AG20443 (cell line): ENCODE measurements around the gene MYO1H.
"Not testable (repeated sequence)": the region's sequence is repeated elsewhere in the genome, so short reads cannot be mapped to it uniquely, and the experiment has no call there.

Source experiments
- DNase-seq: peaks from one replicate; pipeline ENCODE4 v3.0.0; 2012; ENCODE audit warnings: low spot score, mixed read lengths

The MYO1H gene

DNA sequence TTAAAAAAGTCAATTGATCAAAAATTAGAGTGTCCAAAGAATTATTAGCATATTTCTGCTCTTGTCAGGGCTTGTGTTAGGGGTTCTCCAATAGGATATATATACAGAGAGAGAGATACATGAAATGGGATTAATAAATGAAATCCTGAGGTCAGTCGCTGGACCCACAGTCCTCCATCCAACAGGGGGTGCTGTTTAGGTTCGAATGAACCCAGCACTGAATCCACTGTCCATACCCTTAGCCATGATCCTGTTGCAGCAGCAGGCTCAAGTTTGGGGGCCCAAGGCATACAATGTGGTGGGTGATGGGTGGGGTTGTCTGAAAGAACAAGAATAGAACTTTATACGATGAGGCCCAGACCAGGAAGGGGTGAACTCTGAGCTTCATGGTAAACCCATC lies 780 bp upstream of the MYO1H start:
- no peak for DNase-seq

DNA sequence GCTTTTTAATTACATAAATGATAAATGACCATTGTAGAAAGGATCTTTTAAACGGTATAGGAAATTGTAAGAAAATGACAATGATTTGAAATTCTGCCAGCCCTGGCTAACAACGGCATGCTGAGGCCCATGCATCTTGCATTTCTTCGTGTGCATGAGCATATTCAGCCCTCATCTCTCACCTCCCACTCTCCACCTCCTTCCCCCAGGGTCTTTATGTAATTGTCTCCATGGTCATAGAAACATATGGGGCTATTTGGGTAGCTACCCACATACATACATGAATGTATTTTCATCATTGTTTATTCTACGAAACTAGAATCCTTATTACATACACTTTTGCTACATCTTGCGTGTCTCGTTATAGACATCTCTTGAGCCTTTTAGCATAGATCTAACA lies 4.5 kb downstream of the MYO1H start:
- no peak for DNase-seq

DNA sequence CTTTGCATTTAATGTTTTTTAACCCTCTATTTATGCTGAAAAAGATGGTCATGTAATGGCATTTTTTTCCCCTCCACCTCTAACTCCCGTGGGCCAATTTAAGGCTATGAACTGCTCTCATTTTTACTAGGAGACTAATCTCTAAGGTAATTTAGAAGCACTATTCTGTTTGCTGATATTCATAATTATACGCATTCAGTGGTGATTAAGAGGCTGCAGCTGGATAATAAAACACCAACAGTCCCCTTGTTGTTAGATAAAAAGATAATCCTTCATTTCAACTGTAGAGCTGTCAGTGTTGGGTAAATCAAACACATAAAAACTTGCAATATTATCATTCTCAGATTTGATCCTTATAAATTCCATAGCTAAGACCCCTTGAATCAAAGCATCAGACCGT lies 8.9 kb downstream of the MYO1H start:
- DNase-seq = no peak

DNA sequence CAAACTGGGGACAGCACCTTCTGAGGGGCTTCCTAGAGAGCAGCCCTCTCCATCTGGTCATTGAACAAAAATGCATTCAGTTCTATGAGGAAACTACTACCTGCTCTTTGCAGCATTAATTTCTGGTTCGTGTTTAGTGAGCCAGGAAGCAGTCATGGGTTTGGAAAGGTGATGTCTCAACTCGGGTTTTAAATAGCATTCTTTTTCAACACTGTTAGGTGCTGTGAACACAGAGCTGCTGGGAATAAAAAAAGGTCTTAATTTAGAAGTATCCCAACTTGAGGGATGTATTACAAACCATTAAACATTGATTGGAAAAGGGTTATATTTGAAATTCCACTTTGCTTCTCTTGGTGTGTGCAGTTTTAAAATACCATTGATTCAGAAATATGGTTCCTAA lies 9.3 kb downstream of the MYO1H start:
- DNase-seq = no peak

DNA sequence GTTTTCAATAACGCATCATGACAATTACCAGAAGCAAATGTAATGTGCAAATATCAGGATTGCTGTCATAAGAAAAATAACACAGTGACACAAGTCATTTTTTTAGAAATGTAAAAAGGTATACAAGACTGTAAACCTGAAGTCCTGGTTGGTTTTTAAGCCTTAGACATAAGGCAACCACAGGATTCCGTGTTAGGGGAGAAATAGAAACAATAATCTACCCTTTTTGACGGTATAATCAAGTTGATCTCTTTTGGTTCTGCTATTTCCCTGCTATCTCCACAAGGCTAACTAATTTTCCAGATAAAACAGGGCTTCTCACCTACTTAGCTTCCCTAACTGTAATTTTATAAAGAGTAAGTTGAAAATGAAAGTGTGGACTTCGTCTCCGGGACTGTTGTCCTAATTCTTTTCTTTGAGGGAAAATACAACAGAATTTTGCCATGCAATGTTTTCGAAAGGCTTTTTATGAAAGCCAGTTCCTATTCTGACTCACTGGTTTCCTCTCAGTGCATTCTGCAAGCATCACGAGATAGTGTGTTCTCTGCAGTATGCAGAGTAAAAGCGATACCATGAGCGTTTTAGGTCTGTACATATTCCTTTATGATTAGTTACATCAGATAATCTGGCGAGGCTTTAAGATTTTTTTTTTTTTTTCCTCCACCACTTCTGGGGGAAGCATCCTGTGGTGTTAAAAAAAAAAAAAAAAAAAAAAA lies 10.6 kb downstream of the MYO1H start:
- DNase-seq = peak; percentile 21

DNA sequence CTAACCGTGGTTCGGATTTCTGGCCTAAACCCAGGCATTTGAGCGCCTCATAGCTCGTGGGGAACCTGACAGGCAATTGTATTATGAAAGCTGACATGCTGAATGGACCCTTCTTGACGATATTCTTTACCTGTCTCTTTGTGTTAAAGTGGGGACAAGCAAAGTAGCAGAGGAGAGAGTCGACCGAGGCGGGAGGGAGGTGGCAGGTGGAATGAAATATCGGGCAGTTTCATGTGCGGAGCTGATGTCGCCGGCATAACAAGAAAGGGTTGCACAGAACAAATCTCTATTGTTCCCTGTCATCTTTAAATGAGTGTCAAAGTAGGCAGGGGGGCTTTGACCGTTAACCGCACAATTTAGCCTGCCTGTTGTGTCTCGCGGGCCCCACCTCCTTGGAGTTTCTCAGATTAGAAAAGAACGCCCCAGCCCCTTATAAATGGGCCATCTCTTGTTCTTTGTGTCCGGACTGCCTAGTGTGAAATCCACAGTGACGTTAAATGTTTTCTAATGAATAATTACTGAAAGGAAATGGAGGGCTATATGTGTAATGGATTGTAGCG lies 11.5 kb downstream of the MYO1H start:
- no peak for DNase-seq

DNA sequence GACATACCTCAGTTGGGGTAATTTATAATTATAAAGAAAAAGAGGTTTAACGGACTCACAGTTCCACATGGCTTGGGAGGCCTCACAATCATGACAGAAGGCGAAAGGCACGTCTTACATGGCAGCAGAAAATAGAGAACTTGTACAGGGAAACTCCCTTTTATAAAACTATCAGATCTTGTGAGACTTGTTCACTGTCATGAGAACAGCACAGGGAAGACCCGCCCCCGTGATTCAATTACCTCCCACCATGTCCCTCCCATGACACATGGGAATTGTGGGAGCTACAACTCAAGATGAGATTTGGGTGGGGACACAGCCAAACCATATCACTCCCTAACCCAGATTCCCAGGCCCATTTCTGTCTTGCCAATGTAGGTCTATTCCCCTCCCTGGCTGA lies 22.1 kb downstream of the MYO1H start:
- DNase-seq = no peak

DNA sequence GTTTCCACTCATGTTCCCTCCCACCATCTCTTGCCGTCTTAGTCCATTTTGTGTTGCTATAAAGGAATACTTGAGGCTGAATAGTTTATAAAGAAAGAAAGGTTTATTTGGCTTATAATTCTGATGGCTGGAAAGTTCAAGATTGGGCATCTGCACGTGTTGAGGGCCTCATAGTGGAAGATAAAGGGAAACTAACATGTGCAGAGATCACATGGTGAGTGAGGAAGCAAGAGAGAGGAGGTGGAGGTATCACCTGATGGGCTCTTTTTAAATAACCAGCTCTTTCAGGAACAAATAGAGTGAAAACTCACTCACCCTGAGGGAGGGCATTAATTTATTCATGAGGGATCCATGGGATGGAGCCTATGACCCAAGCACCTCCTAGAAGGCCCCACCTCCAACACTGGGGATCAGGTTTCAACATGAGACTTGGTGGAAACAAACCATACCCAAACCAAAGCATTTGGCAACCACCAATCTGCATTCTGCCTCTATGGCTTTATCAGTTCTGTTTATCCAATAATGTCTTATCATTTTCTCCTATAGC lies 29.5 kb downstream of the MYO1H start:
- DNase-seq = no peak

DNA sequence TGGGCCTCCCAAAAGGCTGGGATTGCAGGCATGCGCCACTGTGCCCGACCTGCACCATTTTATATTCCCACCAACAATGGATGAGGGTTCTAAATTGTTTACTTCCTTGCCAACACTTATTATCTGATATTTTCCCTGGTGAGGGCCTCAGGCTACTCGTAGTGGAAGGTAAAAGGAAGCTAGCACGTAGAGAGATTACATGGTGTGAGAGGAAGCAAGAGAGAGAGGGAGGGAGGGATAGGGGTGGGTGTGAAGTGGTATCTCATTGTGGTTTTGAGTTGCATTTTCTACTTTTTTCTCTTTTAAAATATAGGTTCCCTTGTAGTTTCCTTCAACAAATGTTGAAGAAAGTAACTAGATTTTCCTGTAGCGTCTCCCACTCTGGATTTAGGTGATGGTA lies 30.9 kb downstream of the MYO1H start:
- DNase-seq = no peak

DNA sequence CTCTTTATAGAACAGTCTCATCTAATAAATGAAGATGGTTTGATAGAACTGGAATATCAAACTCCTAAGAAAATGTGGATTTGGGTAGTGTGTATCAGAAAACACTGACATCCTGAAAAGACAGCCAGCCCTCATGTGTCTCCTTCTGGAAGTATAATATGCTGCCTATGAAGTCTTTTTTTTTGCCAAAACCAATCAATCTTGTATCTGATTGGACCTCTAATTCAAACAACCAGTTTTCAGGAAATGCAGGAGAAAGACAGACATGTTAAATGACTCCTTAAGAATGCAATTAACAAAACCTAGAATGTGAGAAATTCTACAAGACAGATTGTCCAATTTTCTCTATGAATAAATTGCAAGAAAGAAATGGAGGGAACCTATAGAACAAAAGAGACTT lies 34.3 kb downstream of the MYO1H start:
- no peak for DNase-seq

DNA sequence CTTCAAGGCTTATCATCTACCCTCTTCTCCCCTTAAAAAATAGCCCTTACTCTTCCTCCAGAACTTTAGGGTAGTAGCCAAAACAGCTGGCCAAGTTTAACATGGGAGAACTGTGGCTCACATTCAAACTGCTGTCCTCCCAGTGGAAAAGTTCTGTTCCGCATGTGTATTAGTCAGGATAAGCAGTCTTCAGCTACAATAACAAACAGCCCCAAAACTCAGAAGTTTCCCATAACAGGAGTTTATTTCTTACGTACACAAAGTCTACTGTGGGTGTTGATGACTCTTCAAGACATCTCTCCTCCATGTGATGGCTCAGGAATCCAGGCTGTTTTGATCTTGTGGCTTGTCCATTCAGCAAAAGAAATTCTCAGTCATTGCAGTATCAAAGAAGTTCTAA lies 35.5 kb downstream of the MYO1H start:
- no peak for DNase-seq

DNA sequence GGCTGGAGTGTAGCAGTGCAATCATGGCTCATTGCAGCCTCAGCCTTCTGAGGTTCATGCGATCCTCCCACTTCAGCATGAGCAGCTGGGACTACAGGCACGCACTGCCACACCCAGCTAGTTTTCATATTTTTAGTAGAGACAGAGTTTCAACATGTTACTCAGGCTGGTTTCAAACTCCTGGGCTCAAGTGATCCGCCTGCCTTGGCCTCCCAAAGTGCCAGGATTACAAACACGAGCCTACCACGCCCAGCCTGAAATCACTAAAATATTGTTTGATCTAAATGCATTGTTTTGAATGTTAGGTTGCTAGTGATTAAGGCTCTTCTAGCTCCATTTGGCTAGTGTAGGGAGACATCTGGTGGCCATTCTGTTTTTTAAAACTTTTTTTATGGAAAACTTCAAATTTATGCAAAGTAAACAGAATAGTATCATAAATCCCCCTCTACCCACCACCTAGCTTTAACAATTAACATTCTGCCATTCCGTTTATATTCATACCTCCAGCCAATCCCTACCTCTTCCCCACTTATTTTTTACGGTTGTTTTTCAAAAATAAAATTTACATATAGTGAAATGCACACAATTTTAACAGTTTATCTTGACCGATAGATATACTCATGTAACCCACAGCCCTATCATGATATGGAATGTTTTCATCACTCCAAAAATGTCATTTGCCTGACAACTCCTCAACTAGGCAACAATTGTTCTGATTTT lies 37.8 kb downstream of the MYO1H start:
- DNase-seq = peak; percentile 67

DNA sequence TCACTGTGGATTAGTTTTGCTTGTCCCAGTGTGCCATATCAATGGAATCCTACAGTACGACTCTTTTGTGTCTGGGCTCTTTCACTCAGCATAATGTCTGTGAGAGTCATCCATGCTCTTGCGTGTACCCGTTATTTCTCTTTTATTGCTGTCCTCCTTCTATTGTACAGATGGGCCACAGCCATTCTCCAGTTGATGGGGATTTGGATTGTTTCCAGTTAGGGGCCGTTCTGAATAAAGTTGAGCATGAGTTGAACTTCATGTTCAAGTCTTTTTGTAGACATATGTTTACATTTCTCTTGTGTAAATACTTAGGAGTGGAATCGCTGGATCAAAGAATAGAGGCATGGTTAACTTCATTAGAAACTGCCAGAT lies 38.3 kb downstream of the MYO1H start:
- no peak for DNase-seq

DNA sequence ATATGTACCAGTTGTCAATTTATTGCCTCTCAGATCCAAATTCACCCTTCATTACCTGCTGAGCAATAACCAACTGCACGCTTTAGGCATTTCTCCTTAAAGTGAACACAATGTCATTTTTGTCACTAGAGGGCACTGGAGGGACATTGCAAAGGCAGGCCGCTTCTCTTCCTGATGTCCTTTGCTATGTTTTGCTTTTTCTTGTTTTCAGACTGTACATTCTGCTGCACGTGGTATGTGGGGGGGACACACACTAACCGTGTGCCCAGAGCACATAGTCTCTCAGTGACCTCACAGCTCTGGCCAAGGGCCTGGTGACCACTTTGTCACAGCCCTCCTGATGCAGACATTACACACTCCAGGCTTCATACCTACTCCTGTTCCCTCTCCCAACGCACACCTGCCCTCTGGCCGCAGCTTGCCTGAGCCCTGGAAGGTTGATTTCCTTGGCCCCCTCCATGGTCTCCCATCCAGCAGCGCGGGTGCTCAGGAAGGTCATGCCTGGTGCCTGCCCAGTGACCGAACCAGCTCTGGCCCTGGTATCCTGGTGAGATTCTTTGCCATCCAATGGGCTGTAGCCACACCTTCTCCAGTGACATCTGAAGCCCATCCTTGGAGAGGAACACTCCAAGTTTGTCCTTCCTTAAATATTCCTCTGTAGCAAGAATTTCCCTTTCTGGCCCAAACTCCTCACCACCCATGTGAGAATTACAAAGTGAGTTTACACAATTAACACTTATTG lies 39.9 kb downstream of the MYO1H start:
- DNase-seq = peak; percentile 25

DNA sequence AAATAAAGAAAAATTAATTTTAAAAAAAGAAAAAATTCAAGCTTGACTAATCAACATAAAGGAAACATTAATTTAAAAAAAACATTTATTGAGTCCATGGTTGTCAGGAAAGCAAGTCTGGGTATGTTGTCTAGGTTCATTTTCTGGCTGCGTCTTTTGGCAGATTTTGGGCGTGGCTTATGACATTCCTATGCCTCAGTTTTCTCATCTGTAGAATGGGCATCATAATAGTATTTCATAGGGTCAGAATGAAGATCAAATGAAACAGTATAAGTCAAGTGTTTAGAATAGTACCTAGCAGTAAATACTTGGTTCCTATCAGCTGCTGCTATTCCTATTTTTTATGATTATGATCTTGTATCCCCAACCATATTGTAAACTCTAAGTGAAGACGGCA lies 40.5 kb downstream of the MYO1H start:
- DNase-seq = no peak

DNA sequence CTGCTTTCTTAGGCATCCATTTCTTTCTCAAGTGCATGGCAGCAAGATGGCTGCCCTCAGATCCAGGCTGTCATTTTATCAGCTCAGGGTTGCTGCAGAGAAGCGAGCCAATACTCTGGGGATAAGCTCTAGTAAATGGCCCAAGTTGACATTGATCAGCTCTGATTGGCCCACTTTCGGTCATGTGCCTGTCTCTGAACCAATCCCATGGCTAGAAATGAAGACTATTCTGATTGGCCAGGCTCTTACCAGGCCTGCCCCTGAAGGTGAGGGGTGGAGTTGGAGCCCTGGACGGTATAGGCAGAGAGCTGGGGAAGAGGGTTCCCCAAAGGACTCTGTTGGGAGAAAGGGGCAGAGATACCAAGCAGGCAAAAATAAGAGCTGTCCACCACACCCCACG lies 41.4 kb downstream of the MYO1H start:
- no peak for DNase-seq

DNA sequence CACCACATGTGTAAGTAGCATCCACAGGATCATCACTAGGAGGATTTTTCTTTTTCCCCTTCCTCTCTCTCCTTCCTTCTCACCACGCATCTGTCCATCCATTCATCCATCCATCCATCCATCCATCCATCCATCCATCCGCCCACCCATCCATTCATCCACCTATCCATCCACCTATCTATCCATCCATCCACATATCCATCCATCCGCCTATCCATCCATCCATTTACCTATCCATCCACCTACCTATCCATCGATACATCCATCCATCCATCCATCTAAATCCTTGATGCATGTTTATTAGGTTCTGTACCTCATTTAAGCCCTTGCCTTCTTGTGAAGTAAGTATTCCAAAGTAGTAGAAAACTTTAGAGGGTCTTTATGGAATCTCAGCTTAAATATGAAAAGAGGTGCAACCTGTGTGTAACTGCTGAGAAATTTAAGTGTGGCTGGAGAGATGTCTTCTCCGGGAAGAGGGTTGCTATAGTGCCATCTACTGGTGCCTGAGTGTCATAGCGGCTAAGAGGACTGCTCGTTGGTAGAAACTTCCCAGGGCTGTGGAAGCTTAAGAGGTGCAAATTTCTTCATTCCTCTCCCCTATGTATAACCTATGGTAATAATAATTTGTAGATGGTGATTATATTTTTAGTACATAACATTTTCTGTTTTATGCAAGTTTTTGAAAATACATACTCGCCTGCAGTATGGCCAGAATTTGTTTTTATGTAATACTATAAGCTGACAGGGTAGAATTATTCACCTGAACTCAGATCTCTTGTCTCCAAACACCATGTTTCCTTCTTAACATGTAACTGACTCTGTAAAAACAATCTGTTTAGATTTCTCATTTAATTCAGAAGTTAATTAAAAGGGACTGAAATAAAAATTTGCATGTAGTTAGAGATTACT lies 46.0 kb downstream of the MYO1H start:
- peak; percentile 88 for DNase-seq

DNA sequence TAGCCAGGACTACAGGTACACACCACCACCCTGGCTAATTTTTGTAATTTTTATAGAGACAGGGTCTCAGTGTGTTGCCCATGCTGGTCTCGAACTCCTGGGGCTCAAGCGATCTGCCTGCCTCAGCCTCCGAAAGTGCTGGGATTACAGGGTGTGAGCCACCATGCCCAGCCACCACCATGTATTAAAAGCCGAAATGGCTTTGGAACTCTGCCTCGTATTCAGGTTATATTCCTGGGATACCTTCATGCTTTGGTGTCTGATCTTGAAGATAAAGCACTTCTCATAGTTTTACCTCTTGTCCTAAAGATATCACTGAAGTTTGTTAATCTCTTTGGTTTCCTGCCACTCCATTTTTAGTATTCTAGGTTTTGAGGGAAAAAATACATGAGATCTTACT lies 47.2 kb downstream of the MYO1H start:
- DNase-seq = no peak

DNA sequence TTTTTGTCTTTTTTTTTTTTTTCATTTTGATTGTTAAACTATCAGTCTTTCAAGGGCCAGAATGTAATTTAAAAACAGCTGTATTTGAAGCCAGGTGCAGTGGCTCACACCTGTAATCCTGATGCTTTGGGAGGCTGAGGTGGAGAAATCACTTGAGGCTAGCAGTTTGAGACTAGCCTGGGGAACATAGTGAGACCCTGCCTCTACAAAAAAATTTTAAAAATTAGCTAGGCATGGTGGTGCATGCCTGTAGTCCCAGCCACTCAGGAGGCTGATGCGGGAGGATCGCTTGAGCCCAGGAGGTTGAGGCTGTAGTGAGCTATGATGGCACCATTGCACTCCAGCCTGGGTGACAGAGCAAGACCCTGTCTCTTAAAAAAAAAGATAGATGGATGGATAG lies 57.1 kb downstream of the MYO1H start:
- not testable (repeated sequence) for DNase-seq

DNA sequence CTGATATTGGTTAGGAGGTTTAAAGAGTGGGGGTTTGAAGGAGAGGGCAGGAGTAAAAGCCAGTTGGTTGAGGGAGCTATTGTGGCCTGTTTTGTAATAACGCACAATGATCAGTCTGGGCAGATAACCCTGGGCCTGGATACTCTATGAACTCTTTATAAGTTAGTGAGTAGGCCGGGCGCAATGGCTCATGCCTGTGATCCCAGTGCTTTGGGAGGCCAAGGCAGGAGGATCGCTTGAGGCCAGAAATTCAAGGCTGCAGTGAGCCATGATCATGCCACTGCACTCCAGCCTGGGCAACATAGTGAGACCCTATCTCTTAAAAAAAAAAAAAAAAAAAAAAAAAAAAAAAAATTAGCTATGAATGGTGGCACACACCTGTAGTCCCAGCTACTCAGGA lies 58.4 kb downstream of the MYO1H start:
- not testable (repeated sequence) for DNase-seq

DNA sequence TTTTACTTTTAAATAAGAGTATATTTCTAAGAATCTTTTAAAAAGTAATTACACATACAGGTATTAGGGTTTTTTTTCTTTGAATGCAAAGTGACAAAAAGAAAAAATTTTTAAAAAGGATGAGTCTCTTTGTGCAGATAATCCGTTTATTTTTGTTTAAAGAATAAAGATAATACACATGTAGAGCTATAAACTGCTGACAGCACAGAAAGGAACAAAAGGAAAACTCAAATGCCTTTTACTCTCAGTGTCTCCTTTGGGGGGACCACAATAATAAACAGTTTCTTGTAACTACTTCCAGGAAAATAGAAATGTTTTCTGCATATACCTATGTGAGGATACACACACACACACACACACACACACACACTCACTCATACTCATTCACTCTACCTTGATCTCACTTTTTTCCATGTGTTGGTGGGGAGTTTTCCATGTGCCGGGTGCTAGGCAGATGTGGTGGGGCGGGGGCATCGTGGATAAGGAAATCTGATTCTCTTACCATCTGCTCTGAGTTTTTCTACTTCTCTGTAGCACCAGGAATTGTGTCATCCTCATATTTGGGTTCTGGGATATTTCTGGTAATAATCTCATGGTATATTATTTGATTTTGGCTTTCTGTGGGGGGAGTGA lies 71.3 kb downstream of the MYO1H start:
- no peak for DNase-seq
